ENCODE data around the gene HAUS1.

DNA sequence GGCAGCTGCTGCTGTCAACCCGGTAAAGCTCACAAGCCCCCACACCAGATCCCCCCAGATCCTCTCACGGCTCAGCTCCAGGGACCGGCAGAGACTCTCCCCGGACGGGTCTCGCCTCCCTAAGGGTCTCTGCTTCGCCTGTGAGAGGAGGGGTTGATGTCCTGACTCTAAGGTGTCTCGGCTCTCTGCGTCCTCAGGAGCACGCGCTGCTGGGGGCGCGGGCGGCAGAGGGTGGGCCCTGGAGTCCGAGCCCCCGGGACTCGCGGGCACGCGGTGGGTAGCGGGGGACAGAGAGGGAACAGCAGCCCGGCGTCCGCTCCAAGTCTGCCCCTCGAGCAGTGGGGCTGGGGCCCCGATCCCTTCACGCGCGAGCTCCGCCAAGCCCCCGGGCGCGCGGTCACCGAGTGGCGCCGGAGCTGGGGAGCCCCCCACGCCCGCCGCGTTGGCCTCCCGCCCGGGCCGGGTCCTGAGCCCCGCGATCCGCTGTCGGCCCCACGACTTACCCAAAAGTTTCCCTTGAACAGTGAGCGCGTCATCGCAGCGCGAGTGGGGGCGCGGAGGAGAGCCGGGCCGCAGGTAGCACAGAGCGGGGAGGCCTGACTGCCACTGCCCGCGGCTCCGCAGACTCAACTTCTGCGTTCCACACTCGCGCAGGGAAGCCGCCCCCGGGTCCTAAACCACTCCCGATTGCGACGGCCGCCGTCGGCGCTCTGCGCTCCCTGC, 32.4 kb upstream of the HAUS1 start, which contains the start of gene PSTPIP2:
- TF ChIP-seq, protein P1, sequence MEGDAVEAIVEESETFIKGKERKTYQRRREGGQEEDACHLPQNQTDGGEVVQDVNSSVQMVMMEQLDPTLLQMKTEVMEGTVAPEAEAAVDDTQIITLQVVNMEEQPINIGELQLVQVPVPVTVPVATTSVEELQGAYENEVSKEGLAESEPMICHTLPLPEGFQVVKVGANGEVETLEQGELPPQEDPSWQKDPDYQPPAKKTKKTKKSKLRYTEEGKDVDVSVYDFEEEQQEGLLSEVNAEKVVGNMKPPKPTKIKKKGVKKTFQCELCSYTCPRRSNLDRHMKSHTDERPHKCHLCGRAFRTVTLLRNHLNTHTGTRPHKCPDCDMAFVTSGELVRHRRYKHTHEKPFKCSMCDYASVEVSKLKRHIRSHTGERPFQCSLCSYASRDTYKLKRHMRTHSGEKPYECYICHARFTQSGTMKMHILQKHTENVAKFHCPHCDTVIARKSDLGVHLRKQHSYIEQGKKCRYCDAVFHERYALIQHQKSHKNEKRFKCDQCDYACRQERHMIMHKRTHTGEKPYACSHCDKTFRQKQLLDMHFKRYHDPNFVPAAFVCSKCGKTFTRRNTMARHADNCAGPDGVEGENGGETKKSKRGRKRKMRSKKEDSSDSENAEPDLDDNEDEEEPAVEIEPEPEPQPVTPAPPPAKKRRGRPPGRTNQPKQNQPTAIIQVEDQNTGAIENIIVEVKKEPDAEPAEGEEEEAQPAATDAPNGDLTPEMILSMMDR (conservative IDR thresholded peaks at IDR 0.05; ENCODE audit: low read length) = no peak
- TF ChIP-seq EZH2phosphoT487 (IDR thresholded peaks at IDR 0.05; ENCODE audit: borderline replicate concordance) = no peak

Measured in Loucy (cell line).